ENCODE measurements around the gene IFIT2. TPM values are rescaled to one million over a fixed set of nuclear protein-coding genes. Genes with fewer than 3 reads are reported as not detected.

Gene IFIT2
- total RNA-seq, 1 experiment from 2014 or later = 0.15 TPM

- POLR2A ChIA-PET = no interaction called here
- TF ChIP-seq SP1 (CRISPR knock-in tag; conservative IDR thresholded peaks at IDR 0.05) (no peak), JUN (CRISPR knock-in tag; IDR thresholded peaks at IDR 0.05) (no peak), ZNF281 (CRISPR knock-in tag; IDR thresholded peaks at IDR 0.05) (no peak), EMX1 (CRISPR knock-in tag; IDR thresholded peaks at IDR 0.05) (no peak), AFF4 (CRISPR knock-in tag; IDR thresholded peaks at IDR 0.05; ENCODE audit: borderline replicate concordance) (no peak), PRDM15 (CRISPR knock-in tag; IDR thresholded peaks at IDR 0.05) (no peak), ATF3 (CRISPR knock-in tag; conservative IDR thresholded peaks at IDR 0.05) (no peak)
- DNase-seq (ENCODE audit: low spot score) = no peak
- Mint-ChIP-seq H3K27me3 (ENCODE audit: low read depth) (peaks cover 6% of the 10 kb centered on the region; the same call in 1 of the 2 replicates), H3K4me3 (no peak overlapping the region), H3K27ac (no peak overlapping the region), H3K9me3 (peaks cover 31% of the 10 kb centered on the region), H3K4me1 (peaks cover 17% of the 10 kb centered on the region), H3K36me3 (peaks cover 28% of the 10 kb centered on the region)
- no peak for ATAC-seq
- CTCF ChIA-PET = interaction anchor here (1.1 to 1.2 kb wide), 3 partner anchors 112 to 386 kb away, joined by 4 read pairs; no protein-coding TSS in a partner anchor
These were observed 44.3 kb upstream of the IFIT2 start for GRCh38 chr10:89257581-89257980.

GRCh38 chr10:89258881-89259280 lies 43.0 kb upstream of the IFIT2 start:
- no peak overlapping the region for H3K4me3 Mint-ChIP-seq
- DNase-seq (ENCODE audit: low spot score) = no peak
- ATAC-seq = no peak
- H3K4me1 Mint-ChIP-seq = peaks cover 17% of the 10 kb centered on the region
- POLR2A ChIA-PET = interaction anchor here (0.7 kb wide), 1 partner anchor 73 kb away, joined by 3 read pairs; no protein-coding TSS in a partner anchor
- H3K27me3 Mint-ChIP-seq (ENCODE audit: low read depth) = peaks cover 6% of the 10 kb centered on the region; the same call in 1 of the 2 replicates
- CTCF ChIA-PET = interaction anchor here (1.0 kb wide), 1 partner anchor 109 kb away, joined by 3 read pairs; no protein-coding TSS in a partner anchor
- no peak overlapping the region for H3K27ac Mint-ChIP-seq
- peaks cover 15% of the 10 kb centered on the region for H3K36me3 Mint-ChIP-seq
- TF ChIP-seq ZNF219 (CRISPR knock-in tag; IDR thresholded peaks at IDR 0.05; ENCODE audit: borderline replicate concordance) = no peak
- no peak for TF ChIP-seq E2F4 (CRISPR knock-in tag; IDR thresholded peaks at IDR 0.05; ENCODE audit: borderline replicate concordance, low read depth)
- TF ChIP-seq ZMAT4 (CRISPR knock-in tag; IDR thresholded peaks at IDR 0.05) = no peak
- no peak for TF ChIP-seq FOXP1 (CRISPR knock-in tag; IDR thresholded peaks at IDR 0.05; ENCODE audit: borderline replicate concordance)
- no peak for TF ChIP-seq HMGXB4 (CRISPR knock-in tag; IDR thresholded peaks at IDR 0.05)
- no peak for TF ChIP-seq GRHL2 (CRISPR knock-in tag; IDR thresholded peaks at IDR 0.05; ENCODE audit: insufficient replicate concordance, severe bottlenecking)
- TF ChIP-seq TEAD4 (CRISPR knock-in tag; IDR thresholded peaks at IDR 0.05) = no peak
- no peak for TF ChIP-seq HMGA2 (CRISPR knock-in tag; IDR thresholded peaks at IDR 0.05)
- no peak for TF ChIP-seq ZNF423 (CRISPR knock-in tag; IDR thresholded peaks at IDR 0.05)
- no peak for TF ChIP-seq STAT6 (CRISPR knock-in tag; conservative IDR thresholded peaks at IDR 0.05; ENCODE audit: low read depth)
- peaks cover 18% of the 10 kb centered on the region for H3K9me3 Mint-ChIP-seq
